Immature natural killer cell (primary cell): Measurements from ENCODE around the gene SH3GL3. TPM values are rescaled to one million over a fixed set of nuclear protein-coding genes. Genes with fewer than 3 reads are reported as not detected.

Source experiments
- polyA plus RNA-seq, 3 donors: library from polyadenylated mRNA; unstranded; fragments of 300-500 nt; fragmentation: Illumina TruSeq; gene quantifications; one replicate each; pipeline ENCODE4 v1.2.3, GENCODE V29; 2021

SH3GL3 gene
- polyA plus RNA-seq, 3 donors from 2014 or later = not detected

Other genes with a start within 250 kb of the SH3GL3 start
- gene HDGFL3, start 239.5 kb upstream of the SH3GL3 start, polyA plus RNA-seq = 10 to 100 TPM in 2 of 3 donors, 1 to 10 TPM in 1; 6.8 to 21.6 (median 10.6) TPM
- gene BNC1, start 162.7 kb upstream of the SH3GL3 start, polyA plus RNA-seq = not detected
- not detected for gene ADAMTSL3, start 206.8 kb downstream of the SH3GL3 start, polyA plus RNA-seq